ENCODE results near the gene LDB2.

The LDB2 gene

GRCh38 chr4:16692524-16692923 is 205.9 kb downstream of the LDB2 start:
- DNase-seq (ENCODE audit: low read depth in 1 of 2, low spot score in 1 of 2), result no peak

- DNase-seq (ENCODE audit: low read depth in 1 of 2, low spot score in 1 of 2), result no peak
Measured at GRCh38 chr4:16692046-16692445, 206.4 kb downstream of the LDB2 start.

GRCh38 chr4:16691450-16691849 is 207.0 kb downstream of the LDB2 start:
- no peak for DNase-seq (ENCODE audit: low read depth in 1 of 2, low spot score in 1 of 2)

- no peak for DNase-seq (ENCODE audit: low read depth in 1 of 2, low spot score in 1 of 2)
Measured at GRCh38 chr4:16687845-16688244, 210.6 kb downstream of the LDB2 start.

- no peak for DNase-seq (ENCODE audit: low read depth in 1 of 2, low spot score in 1 of 2)
Measured at GRCh38 chr4:16687011-16687410, 211.4 kb downstream of the LDB2 start.

- DNase-seq (ENCODE audit: low read depth in 1 of 2, low spot score in 1 of 2), result no peak
Measured at GRCh38 chr4:16686195-16686594, 212.2 kb downstream of the LDB2 start.

- DNase-seq (ENCODE audit: low read depth in 1 of 2, low spot score in 1 of 2), result no peak
Measured at GRCh38 chr4:16685536-16685935, 212.9 kb downstream of the LDB2 start.

GRCh38 chr4:16684935-16685334 is 213.5 kb downstream of the LDB2 start:
- no peak for DNase-seq (ENCODE audit: low read depth in 1 of 2, low spot score in 1 of 2)

GRCh38 chr4:16684097-16684496 is 214.3 kb downstream of the LDB2 start:
- no peak for DNase-seq (ENCODE audit: low read depth in 1 of 2, low spot score in 1 of 2)

- no peak for DNase-seq (ENCODE audit: low read depth in 1 of 2, low spot score in 1 of 2)
Measured at GRCh38 chr4:16682975-16683374, 215.5 kb downstream of the LDB2 start.

- no peak for DNase-seq (ENCODE audit: low read depth in 1 of 2, low spot score in 1 of 2)
Measured at GRCh38 chr4:16677001-16677944, 221.2 kb downstream of the LDB2 start.

GRCh38 chr4:16676230-16676770 is 222.1 kb downstream of the LDB2 start:
- DNase-seq (ENCODE audit: low read depth in 1 of 2, low spot score in 1 of 2), result no peak

- DNase-seq (ENCODE audit: low read depth in 1 of 2, low spot score in 1 of 2), result no peak
Measured at GRCh38 chr4:16674082-16674481, 224.4 kb downstream of the LDB2 start.

- no peak for DNase-seq (ENCODE audit: low read depth in 1 of 2, low spot score in 1 of 2)
Measured at GRCh38 chr4:16672421-16672820, 226.0 kb downstream of the LDB2 start.

GRCh38 chr4:16671741-16672140 is 226.7 kb downstream of the LDB2 start:
- no peak for DNase-seq (ENCODE audit: low read depth in 1 of 2, low spot score in 1 of 2)

- no peak for DNase-seq (ENCODE audit: low read depth in 1 of 2, low spot score in 1 of 2)
Measured at GRCh38 chr4:16670727-16671126, 227.7 kb downstream of the LDB2 start.

- DNase-seq (ENCODE audit: low read depth in 1 of 2, low spot score in 1 of 2), result no peak
Measured at GRCh38 chr4:16669036-16669435, 229.4 kb downstream of the LDB2 start.

- no peak for DNase-seq (ENCODE audit: low read depth in 1 of 2, low spot score in 1 of 2)
Measured at GRCh38 chr4:16668488-16668887, 230.0 kb downstream of the LDB2 start.

- no peak for DNase-seq (ENCODE audit: low read depth in 1 of 2, low spot score in 1 of 2)
Measured at GRCh38 chr4:16667464-16667863, 231.0 kb downstream of the LDB2 start.

GRCh38 chr4:16665942-16666551 is 232.4 kb downstream of the LDB2 start:
- DNase-seq (ENCODE audit: low read depth in 1 of 2, low spot score in 1 of 2), result no peak

- no peak for DNase-seq (ENCODE audit: low read depth in 1 of 2, low spot score in 1 of 2)
Measured at GRCh38 chr4:16663732-16664131, 234.7 kb downstream of the LDB2 start.

GRCh38 chr4:16663307-16663706 is 235.1 kb downstream of the LDB2 start:
- DNase-seq (ENCODE audit: low read depth in 1 of 2, low spot score in 1 of 2), result no peak
